Measurements from ENCODE around the gene TPPP2.

The TPPP2 gene

GRCh38 chr14:21055432-21056117, 25.6 kb downstream of the TPPP2 start:
- H3K4me3 ChIP-seq (ENCODE audit: control insufficient read depth in 1 of 7, extremely low read depth in 1 of 7, insufficient read depth in 4 of 7, low read depth in 2 of 7, low read length in 6 of 7) = no peak overlapping the region
- no peaks in the 10 kb centered on the region for H3K9me3 ChIP-seq (ENCODE audit: control extremely low read depth in 1 of 5, control insufficient read depth in 4 of 5, insufficient read depth in 2 of 5, low read depth in 1 of 5, low read length in 4 of 5)
- ChIA-PET CTCF (interaction anchor here (0.9 to 4.7 kb wide), 7 partner anchors 12 to 49 kb away, joined by 4 to 28 read pairs (median 6); no protein-coding TSS in a partner anchor), POLR2A (no interaction called here)
- no peaks in the 10 kb centered on the region for H3K36me3 ChIP-seq (ENCODE audit: control insufficient read depth in 4 of 4, insufficient read depth in 4 of 4, low read length in 3 of 4)
- no peaks in the 10 kb centered on the region for H3K27me3 ChIP-seq (replicated peaks in 2 of 5; ENCODE audit: control insufficient read depth in 4 of 5, insufficient read depth in 5 of 5, low read length in 4 of 5)
- no peak for DNase-seq
- WGBS (ENCODE audit: insufficient coverage) = 96% methylated on average over 3 of the region's 5 CpGs
- no peak overlapping the region for H3K27ac ChIP-seq (ENCODE audit: insufficient read depth in 1 of 2, low read depth in 1 of 2, low read length in 2 of 2, poor library complexity in 1 of 2, severe bottlenecking in 2 of 2)
- H3K4me1 ChIP-seq (ENCODE audit: control extremely low read depth in 1 of 4, control insufficient read depth in 4 of 4, insufficient read depth in 4 of 4, low read length in 3 of 4) = peaks cover 0 to under 1% (median under 1%) of the 10 kb centered on the region in 4 experiments

DNA sequence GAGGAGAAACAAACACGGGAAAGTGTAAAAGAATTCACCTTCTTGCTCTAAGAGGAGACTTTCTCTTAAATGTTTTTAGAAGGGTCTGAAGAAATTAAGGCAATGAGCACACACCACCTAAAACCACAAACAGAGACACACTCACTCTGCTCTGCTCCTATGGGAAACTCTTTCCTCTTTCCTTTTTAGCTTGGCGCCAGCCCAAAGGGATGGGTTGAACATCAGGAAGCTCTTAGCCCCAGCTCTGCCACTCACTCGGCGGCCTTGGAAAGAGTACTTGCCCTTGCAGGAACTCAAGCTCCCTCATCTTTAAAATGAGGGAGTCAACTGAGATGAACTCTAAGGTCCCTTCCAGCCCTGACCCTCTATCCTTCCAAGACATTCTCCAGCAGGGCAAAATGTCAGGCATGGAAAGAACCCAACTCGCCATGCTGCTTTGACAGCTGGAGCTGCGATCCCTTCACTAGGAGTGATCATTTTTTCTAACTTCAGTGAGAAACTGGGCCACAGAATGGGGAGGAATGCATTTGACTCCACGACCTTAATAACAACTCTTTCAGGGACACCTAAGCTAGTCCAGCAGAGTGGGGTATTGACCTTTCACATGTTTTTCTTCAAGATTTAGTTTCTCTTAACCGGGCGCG, 26.6 kb downstream of the TPPP2 start:
- no peak overlapping the region for H3K27ac ChIP-seq (ENCODE audit: insufficient read depth in 1 of 2, low read depth in 1 of 2, low read length in 2 of 2, poor library complexity in 1 of 2, severe bottlenecking in 2 of 2)
- H3K9me3 ChIP-seq (ENCODE audit: control extremely low read depth in 1 of 5, control insufficient read depth in 4 of 5, insufficient read depth in 2 of 5, low read depth in 1 of 5, low read length in 4 of 5) = no peaks in the 10 kb centered on the region
- ChIA-PET POLR2A (interaction anchor here (0.5 kb wide), 1 partner anchor 10 kb away, joined by 3 read pairs; no protein-coding TSS in a partner anchor), CTCF (interaction anchor here (0.7 to 4.7 kb wide), 12 partner anchors 9 to 68 kb away, joined by 3 to 28 read pairs (median 6); no protein-coding TSS in a partner anchor)
- H3K4me1 ChIP-seq (ENCODE audit: control extremely low read depth in 1 of 4, control insufficient read depth in 4 of 4, insufficient read depth in 4 of 4, low read length in 3 of 4) = no peaks in the 10 kb centered on the region
- peaks cover 0 to 2% (median 0%) of the 10 kb centered on the region in 5 experiments for H3K27me3 ChIP-seq (replicated peaks in 2 of 5; ENCODE audit: control insufficient read depth in 4 of 5, insufficient read depth in 5 of 5, low read length in 4 of 5)
- no peak overlapping the region for H3K4me3 ChIP-seq (ENCODE audit: control insufficient read depth in 1 of 7, extremely low read depth in 1 of 7, insufficient read depth in 4 of 7, low read depth in 2 of 7, low read length in 6 of 7)
- no peaks in the 10 kb centered on the region for H3K36me3 ChIP-seq (ENCODE audit: control insufficient read depth in 4 of 4, insufficient read depth in 4 of 4, low read length in 3 of 4)
- no peak for DNase-seq
- 73% methylated on average over 6 of the region's 10 CpGs for WGBS (ENCODE audit: insufficient coverage)

- ChIA-PET CTCF (interaction anchor here (1.1 to 4.7 kb wide), 6 partner anchors 10 to 47 kb away, joined by 3 to 28 read pairs (median 14); no protein-coding TSS in a partner anchor), POLR2A (no interaction called here)
- H3K27me3 ChIP-seq (replicated peaks in 2 of 5; ENCODE audit: control insufficient read depth in 4 of 5, insufficient read depth in 5 of 5, low read length in 4 of 5) = peaks cover 0 to 4% (median 0%) of the 10 kb centered on the region in 5 experiments
- 93% methylated on average over 7 of the region's 8 CpGs for WGBS (ENCODE audit: insufficient coverage)
- peak in 1 of 3 donors; percentile 52 for DNase-seq
- H3K27ac ChIP-seq (ENCODE audit: insufficient read depth in 1 of 2, low read depth in 1 of 2, low read length in 2 of 2, poor library complexity in 1 of 2, severe bottlenecking in 2 of 2) = no peak within 1 kb of the TSS
- no peak within 1 kb of the TSS for H3K4me3 ChIP-seq (ENCODE audit: control insufficient read depth in 1 of 7, extremely low read depth in 1 of 7, insufficient read depth in 4 of 7, low read depth in 2 of 7, low read length in 6 of 7)
- H3K4me1 ChIP-seq (ENCODE audit: control extremely low read depth in 1 of 4, control insufficient read depth in 4 of 4, insufficient read depth in 4 of 4, low read length in 3 of 4) = no peaks in the 10 kb centered on the region
- no peaks in the 10 kb centered on the region for H3K36me3 ChIP-seq (ENCODE audit: control insufficient read depth in 4 of 4, insufficient read depth in 4 of 4, low read length in 3 of 4)
- no peaks in the 10 kb centered on the region for H3K9me3 ChIP-seq (ENCODE audit: control extremely low read depth in 1 of 5, control insufficient read depth in 4 of 5, insufficient read depth in 2 of 5, low read depth in 1 of 5, low read length in 4 of 5)
Measured at GRCh38 chr14:21057803-21058675, 28.0 kb downstream of the TPPP2 start, which contains the start of gene RNASE8. TSS of gene RNASE8 (plus strand) at chr14:21057822. CDS start at chr14:21057893, 71 bp downstream.

DNA sequence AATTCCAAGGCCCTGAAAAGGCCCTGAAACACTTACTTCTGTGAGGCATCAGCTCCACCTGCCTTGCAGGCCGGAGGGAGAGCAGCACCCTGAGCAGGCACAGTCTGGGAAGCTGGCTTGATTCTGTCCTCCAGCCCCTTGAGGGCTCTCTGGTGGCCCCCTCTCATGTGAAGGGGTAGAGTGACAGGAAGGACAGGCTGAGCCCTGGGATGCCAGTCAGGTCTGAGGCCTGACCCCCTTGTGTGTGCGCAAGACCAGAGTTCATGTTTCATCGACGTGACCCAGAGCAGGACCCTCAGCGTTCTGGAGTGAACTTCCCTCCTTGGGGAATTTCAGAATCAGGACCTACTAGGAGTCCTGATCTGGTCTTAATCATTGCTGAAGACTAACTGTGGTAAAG, 28.9 kb downstream of the TPPP2 start:
- Histone ChIP-seq H3K27me3 (replicated peaks in 2 of 5; ENCODE audit: control insufficient read depth in 4 of 5, insufficient read depth in 5 of 5, low read length in 4 of 5) (peaks cover 0 to 4% (median 0%) of the 10 kb centered on the region in 5 experiments), H3K4me3 (ENCODE audit: control insufficient read depth in 1 of 7, extremely low read depth in 1 of 7, insufficient read depth in 4 of 7, low read depth in 2 of 7, low read length in 6 of 7) (no peak overlapping the region), H3K36me3 (ENCODE audit: control insufficient read depth in 4 of 4, insufficient read depth in 4 of 4, low read length in 3 of 4) (no peaks in the 10 kb centered on the region), H3K27ac (ENCODE audit: insufficient read depth in 1 of 2, low read depth in 1 of 2, low read length in 2 of 2, poor library complexity in 1 of 2, severe bottlenecking in 2 of 2) (no peak overlapping the region), H3K9me3 (ENCODE audit: control extremely low read depth in 1 of 5, control insufficient read depth in 4 of 5, insufficient read depth in 2 of 5, low read depth in 1 of 5, low read length in 4 of 5) (no peaks in the 10 kb centered on the region), H3K4me1 (ENCODE audit: control extremely low read depth in 1 of 4, control insufficient read depth in 4 of 4, insufficient read depth in 4 of 4, low read length in 3 of 4) (no peaks in the 10 kb centered on the region)
- CTCF ChIA-PET = interaction anchor here (1.1 to 4.7 kb wide), 5 partner anchors 9 to 46 kb away, joined by 3 to 28 read pairs (median 15); no protein-coding TSS in a partner anchor
- POLR2A ChIA-PET = no interaction called here
- WGBS (ENCODE audit: insufficient coverage) = 97% methylated on average over 5 of the region's 5 CpGs
- no peak for DNase-seq

DNA sequence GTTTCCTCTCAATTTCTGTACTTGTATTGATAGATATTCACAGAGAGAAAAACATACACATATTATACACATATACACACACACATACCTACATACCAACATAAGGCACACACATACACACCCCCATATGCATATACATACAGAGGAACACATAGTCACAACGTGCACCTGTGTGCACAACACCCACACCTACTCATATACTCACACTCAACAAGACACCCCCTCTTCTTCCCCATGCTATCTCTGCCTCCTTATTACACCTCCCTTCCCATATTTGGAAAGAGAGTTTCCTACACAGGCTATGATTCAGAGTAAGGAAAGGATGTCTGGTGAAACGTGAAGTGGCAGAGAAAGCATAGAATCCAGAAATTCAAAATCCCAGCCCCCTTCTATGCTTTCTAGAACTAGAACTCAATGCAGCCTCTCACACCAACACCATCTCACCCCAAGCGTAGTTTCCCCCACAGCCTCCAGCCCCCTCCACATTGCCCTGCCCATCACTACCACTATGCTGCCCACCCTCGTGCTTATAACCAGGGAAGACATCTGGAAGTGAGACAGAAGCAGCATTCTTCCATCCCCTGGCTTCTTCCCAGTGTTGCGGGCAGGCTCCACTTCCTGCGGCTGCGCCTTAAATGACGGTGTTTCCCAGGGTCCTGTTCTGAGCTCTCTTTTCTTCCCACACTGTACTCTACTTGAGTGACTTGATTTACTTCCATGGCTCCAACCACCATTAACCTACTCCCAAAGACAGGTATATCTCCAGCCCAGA, 30.0 kb downstream of the TPPP2 start:
- no peaks in the 10 kb centered on the region for H3K4me1 ChIP-seq (ENCODE audit: control extremely low read depth in 1 of 4, control insufficient read depth in 4 of 4, insufficient read depth in 4 of 4, low read length in 3 of 4)
- H3K9me3 ChIP-seq (ENCODE audit: control extremely low read depth in 1 of 5, control insufficient read depth in 4 of 5, insufficient read depth in 2 of 5, low read depth in 1 of 5, low read length in 4 of 5) = no peaks in the 10 kb centered on the region
- CTCF ChIA-PET = interaction anchor here (1.0 to 4.7 kb wide), 9 partner anchors 8 to 64 kb away, joined by 3 to 28 read pairs (median 8); no protein-coding TSS in a partner anchor
- H3K4me3 ChIP-seq (ENCODE audit: control insufficient read depth in 1 of 7, extremely low read depth in 1 of 7, insufficient read depth in 4 of 7, low read depth in 2 of 7, low read length in 6 of 7) = no peak overlapping the region
- H3K36me3 ChIP-seq (ENCODE audit: control insufficient read depth in 4 of 4, insufficient read depth in 4 of 4, low read length in 3 of 4) = no peaks in the 10 kb centered on the region
- DNase-seq = no peak
- POLR2A ChIA-PET = no interaction called here
- no peak overlapping the region for H3K27ac ChIP-seq (ENCODE audit: insufficient read depth in 1 of 2, low read depth in 1 of 2, low read length in 2 of 2, poor library complexity in 1 of 2, severe bottlenecking in 2 of 2)
- H3K27me3 ChIP-seq (replicated peaks in 2 of 5; ENCODE audit: control insufficient read depth in 4 of 5, insufficient read depth in 5 of 5, low read length in 4 of 5) = peaks cover 0 to 4% (median 0%) of the 10 kb centered on the region in 5 experiments
- WGBS (ENCODE audit: insufficient coverage) = 88% methylated on average over 7 of the region's 8 CpGs

DNA sequence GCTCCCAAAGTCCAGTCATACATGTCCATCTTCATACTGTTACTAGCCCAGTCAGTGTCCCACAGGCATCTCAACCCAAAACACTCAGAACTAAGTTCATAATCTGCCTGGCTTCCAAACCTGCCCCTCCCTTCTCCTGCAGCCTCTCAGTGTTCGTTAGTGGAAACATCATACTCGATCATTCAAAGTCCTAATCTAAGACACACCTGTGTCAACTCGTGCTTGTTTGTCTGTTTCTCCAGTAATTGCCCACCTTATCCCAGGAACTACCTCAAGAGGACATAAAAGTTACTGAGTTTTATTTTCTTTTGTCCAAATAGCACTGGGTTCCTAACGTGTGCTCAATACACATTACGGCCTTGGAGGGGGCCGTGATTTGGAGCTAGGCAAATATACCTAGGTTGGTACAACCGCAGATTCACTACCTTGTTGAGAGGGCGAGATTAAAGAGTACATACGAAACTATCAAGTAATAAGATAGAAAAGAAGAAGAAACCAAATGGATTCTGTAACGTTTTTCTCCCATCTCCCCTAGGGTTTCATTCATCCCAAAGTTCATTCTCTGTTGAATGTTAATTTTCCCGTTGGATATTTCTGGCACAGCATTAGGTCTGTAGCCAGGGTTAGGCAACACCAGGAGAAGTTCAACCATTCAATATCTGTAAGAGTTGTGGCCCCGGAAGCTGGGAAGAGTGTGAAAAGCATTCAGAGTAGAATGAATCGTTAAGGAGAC, 30.8 kb downstream of the TPPP2 start:
- ChIA-PET POLR2A (no interaction called here), CTCF (interaction anchor here (1.0 to 3.2 kb wide), 8 partner anchors 9 to 64 kb away, joined by 3 to 15 read pairs (median 5); no protein-coding TSS in a partner anchor)
- WGBS (ENCODE audit: insufficient coverage) = 86% methylated on average over 11 of the region's 13 CpGs

More for the DNA sequence above, 30.8 kb downstream of the TPPP2 start:
- H3K27ac ChIP-seq (ENCODE audit: insufficient read depth in 1 of 2, low read depth in 1 of 2, low read length in 2 of 2, poor library complexity in 1 of 2, severe bottlenecking in 2 of 2) = no peak overlapping the region
- H3K9me3 ChIP-seq (ENCODE audit: control extremely low read depth in 1 of 5, control insufficient read depth in 4 of 5, insufficient read depth in 2 of 5, low read depth in 1 of 5, low read length in 4 of 5) = no peaks in the 10 kb centered on the region
- H3K4me3 ChIP-seq (ENCODE audit: control insufficient read depth in 1 of 7, extremely low read depth in 1 of 7, insufficient read depth in 4 of 7, low read depth in 2 of 7, low read length in 6 of 7) = no peak overlapping the region
- H3K4me1 ChIP-seq (ENCODE audit: control extremely low read depth in 1 of 4, control insufficient read depth in 4 of 4, insufficient read depth in 4 of 4, low read length in 3 of 4) = no peaks in the 10 kb centered on the region
- no peaks in the 10 kb centered on the region for H3K36me3 ChIP-seq (ENCODE audit: control insufficient read depth in 4 of 4, insufficient read depth in 4 of 4, low read length in 3 of 4)
- peaks cover 0 to 4% (median 0%) of the 10 kb centered on the region in 5 experiments for H3K27me3 ChIP-seq (replicated peaks in 2 of 5; ENCODE audit: control insufficient read depth in 4 of 5, insufficient read depth in 5 of 5, low read length in 4 of 5)
- no peak for DNase-seq
